Effector memory CD8-positive, alpha-beta T cell (primary cell): Measurements from ENCODE around the gene PDLIM5.
"Not testable (repeated sequence)": the region's sequence is repeated elsewhere in the genome, so short reads cannot be mapped to it uniquely, and the experiment has no call there.

Experiments
- ATAC-seq: fragments of 150-1000 bp; cut with Tn5 transposase; replicated peaks from 2 replicates; pipeline ENCODE4 v1.10.0; 2021; ENCODE audit warnings: mild to moderate bottlenecking, moderate library complexity
- DNase-seq, 3 experiments: peaks; one replicate each; pipeline ENCODE4 v3.0.0; 2021
- H3K27ac Mint-ChIP-seq, 2 donors: one replicate each; pipeline ENCODE4 v1.8.0; 2022; ENCODE audit warnings: mild to moderate bottlenecking in 2 of 2, mixed read lengths in 2 of 2, moderate library complexity in 2 of 2
- H3K27me3 Mint-ChIP-seq, 2 donors: one replicate each; pipeline ENCODE4 v1.8.0; 2022; ENCODE audit warnings: mixed read lengths in 2 of 2
- H3K36me3 Mint-ChIP-seq: one replicate; pipeline ENCODE4 v1.8.0; 2022; ENCODE audit warnings: mild to moderate bottlenecking, moderate library complexity, mixed read lengths; ENCODE audit not compliant: insufficient read depth
- H3K4me1 Mint-ChIP-seq, 2 donors: one replicate each; pipeline ENCODE4 v1.8.0; 2022; ENCODE audit warnings: low read depth in 2 of 2, mixed read lengths in 2 of 2
- H3K4me3 Mint-ChIP-seq, 2 donors: one replicate each; pipeline ENCODE4 v1.8.0; 2022; ENCODE audit warnings: mild to moderate bottlenecking in 2 of 2, mixed read lengths in 2 of 2, moderate library complexity in 2 of 2
- H3K9me3 Mint-ChIP-seq, 2 donors: one replicate each; pipeline ENCODE4 v1.8.0; 2022; ENCODE audit warnings: mixed read lengths in 2 of 2

PDLIM5 gene

DNA sequence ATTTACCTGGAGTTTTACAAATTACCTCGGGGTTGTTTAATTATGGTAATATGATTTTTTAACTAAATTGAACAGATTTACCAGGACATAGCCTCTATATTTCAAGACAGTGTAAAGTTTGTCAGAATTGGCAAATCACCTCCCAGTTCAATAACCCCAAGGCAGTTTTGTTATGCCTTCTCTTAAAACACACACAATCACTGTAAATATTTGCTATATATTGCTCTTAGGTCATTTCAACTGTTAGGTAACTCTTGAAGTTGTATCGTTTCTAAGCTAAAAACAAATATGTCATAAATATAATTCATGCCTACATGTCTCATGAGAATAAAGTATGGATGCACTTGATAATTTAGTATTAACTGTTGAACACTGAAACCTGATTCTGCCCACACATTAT is 24.1 kb downstream of the PDLIM5 start:
- Mint-ChIP-seq H3K9me3 (no peaks in the 10 kb centered on the region), H3K36me3 (no peaks in the 10 kb centered on the region), H3K27me3 (no peaks in the 10 kb centered on the region), H3K27ac (no peak overlapping the region), H3K4me1 (peaks cover 8 to 20% of the 10 kb centered on the region in 2 donors), H3K4me3 (no peak overlapping the region)
- ATAC-seq = no peak
- no peak for DNase-seq

GRCh38 chr4:94477227-94477626 is 25.5 kb downstream of the PDLIM5 start:
- Mint-ChIP-seq H3K4me3 (no peak overlapping the region), H3K27me3 (no peaks in the 10 kb centered on the region), H3K27ac (no peak overlapping the region), H3K9me3 (no peaks in the 10 kb centered on the region), H3K36me3 (no peaks in the 10 kb centered on the region), H3K4me1 (peaks cover 8 to 20% of the 10 kb centered on the region in 2 donors)
- DNase-seq (no peak), ATAC-seq (no peak)

DNA sequence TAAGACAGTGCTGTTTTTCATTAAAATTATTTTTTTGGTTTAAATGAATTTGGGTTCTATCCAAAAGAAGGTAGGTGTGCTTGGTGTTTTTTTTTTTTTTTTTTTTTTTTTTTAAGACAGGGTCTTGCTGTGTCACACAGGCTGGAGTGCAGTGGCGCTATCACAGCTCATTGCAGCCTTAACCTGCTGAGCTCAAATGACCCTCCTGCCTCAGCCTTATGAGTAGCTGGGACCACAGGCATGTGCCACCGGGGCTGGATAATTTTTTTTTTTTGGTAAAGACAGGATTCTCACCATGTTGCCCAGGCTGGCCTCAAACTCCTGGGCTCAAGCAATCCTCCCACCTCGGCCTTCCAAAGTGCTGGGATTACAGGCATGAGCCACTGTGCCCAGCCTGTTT is 27.1 kb downstream of the PDLIM5 start:
- H3K27me3 Mint-ChIP-seq, H3K27ac Mint-ChIP-seq, H3K4me3 Mint-ChIP-seq, ATAC-seq, DNase-seq, H3K9me3 Mint-ChIP-seq, H3K36me3 Mint-ChIP-seq: not testable (repeated sequence)
- peaks cover 6 to 17% of the 10 kb centered on the region in 2 donors for H3K4me1 Mint-ChIP-seq

GRCh38 chr4:94479358-94480141 is 27.8 kb downstream of the PDLIM5 start:
- ATAC-seq (no peak), DNase-seq (no peak)
- Mint-ChIP-seq H3K27ac (no peak overlapping the region), H3K4me1 (peaks cover 6 to 18% of the 10 kb centered on the region in 2 donors), H3K9me3 (no peaks in the 10 kb centered on the region), H3K36me3 (no peaks in the 10 kb centered on the region), H3K4me3 (no peak overlapping the region), H3K27me3 (no peaks in the 10 kb centered on the region)

GRCh38 chr4:94480362-94480951 is 28.7 kb downstream of the PDLIM5 start:
- Mint-ChIP-seq H3K27me3 (no peaks in the 10 kb centered on the region), H3K27ac (peak overlapping the region in 1 of 2 donors; percentile 36)

DNA sequence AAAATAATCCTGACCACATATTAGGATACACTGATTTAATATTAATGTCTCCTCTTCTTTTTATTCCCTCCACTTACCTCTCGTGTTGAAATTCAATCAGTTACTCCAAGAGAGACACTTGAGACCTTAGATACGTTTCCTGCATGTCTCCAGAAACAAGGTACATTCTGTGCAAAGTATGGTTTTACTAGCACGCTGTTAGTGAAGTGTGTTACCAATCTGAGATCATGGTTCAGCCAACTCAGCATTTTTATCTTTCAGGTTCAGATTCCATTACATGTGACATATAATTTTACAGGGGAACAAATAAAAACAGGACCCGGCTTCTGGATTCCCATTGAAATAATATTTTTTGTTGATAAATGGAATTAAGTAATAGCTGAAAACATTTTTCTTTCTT is 32.2 kb downstream of the PDLIM5 start:
- ATAC-seq (no peak), DNase-seq (no peak)
- Mint-ChIP-seq H3K4me1 (peaks cover 6 to 16% of the 10 kb centered on the region in 2 donors), H3K27me3 (no peaks in the 10 kb centered on the region), H3K4me3 (no peak overlapping the region), H3K9me3 (no peaks in the 10 kb centered on the region), H3K27ac (no peak overlapping the region), H3K36me3 (peaks cover 3% of the 10 kb centered on the region)

More at GRCh38 chr4:94480362-94480951, 28.7 kb downstream of the PDLIM5 start:
- H3K4me1 Mint-ChIP-seq = peaks cover 6 to 22% of the 10 kb centered on the region in 2 donors
- no peak overlapping the region for H3K4me3 Mint-ChIP-seq
- no peak for DNase-seq
- H3K9me3 Mint-ChIP-seq = no peaks in the 10 kb centered on the region
- ATAC-seq = no peak
- H3K36me3 Mint-ChIP-seq = peaks cover 3% of the 10 kb centered on the region

GRCh38 chr4:94484818-94485217 is 33.1 kb downstream of the PDLIM5 start:
- DNase-seq (no peak), ATAC-seq (no peak)
- H3K36me3 Mint-ChIP-seq = peaks cover 3% of the 10 kb centered on the region
- no peaks in the 10 kb centered on the region for H3K27me3 Mint-ChIP-seq
- H3K9me3 Mint-ChIP-seq = no peaks in the 10 kb centered on the region
- no peak overlapping the region for H3K4me3 Mint-ChIP-seq
- peak overlapping the region in 1 of 2 donors; percentile 10 for H3K27ac Mint-ChIP-seq
- peaks cover 5 to 10% of the 10 kb centered on the region in 2 donors for H3K4me1 Mint-ChIP-seq

DNA sequence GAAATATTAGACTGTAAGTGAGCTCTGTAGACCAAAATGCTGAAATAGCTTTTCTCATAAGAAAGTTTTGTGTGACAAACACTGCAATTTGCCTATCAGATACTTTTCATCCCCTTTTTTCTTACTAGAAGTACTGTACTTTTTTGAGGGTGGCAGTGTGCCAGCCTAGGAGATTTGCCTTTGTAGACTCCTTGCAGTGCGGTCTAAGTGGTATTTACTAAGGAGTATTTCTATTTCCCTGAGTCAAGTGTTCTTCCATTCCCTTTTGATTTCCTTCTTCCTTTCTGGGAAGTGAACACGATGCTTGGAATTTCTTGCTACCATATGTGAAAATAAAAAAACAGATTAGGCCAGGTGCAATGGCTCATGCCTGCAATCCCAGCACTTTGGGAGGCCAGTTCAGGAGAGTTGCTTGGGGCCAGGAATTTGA is 34.6 kb downstream of the PDLIM5 start:
- ATAC-seq (no peak), DNase-seq (no peak)

GRCh38 chr4:94488670-94489069 is 36.9 kb downstream of the PDLIM5 start:
- H3K36me3 Mint-ChIP-seq = peaks cover 3% of the 10 kb centered on the region

More for the DNA sequence above, 34.6 kb downstream of the PDLIM5 start:
- peaks cover 0 to 11% of the 10 kb centered on the region in 2 donors for H3K4me1 Mint-ChIP-seq
- no peak overlapping the region for H3K4me3 Mint-ChIP-seq
- no peak overlapping the region for H3K27ac Mint-ChIP-seq
- H3K36me3 Mint-ChIP-seq = peaks cover 3% of the 10 kb centered on the region
- H3K27me3 Mint-ChIP-seq = no peaks in the 10 kb centered on the region
- H3K9me3 Mint-ChIP-seq = no peaks in the 10 kb centered on the region

GRCh38 chr4:94489098-94489497 is 37.4 kb downstream of the PDLIM5 start:
- peaks cover 6% of the 10 kb centered on the region for H3K36me3 Mint-ChIP-seq
- peaks cover 0 to 12% of the 10 kb centered on the region in 2 donors for H3K4me1 Mint-ChIP-seq
- H3K27me3 Mint-ChIP-seq = no peaks in the 10 kb centered on the region
- H3K4me3 Mint-ChIP-seq = no peak overlapping the region
- H3K27ac Mint-ChIP-seq = no peak overlapping the region
- no peaks in the 10 kb centered on the region for H3K9me3 Mint-ChIP-seq
- ATAC-seq (no peak), DNase-seq (no peak)

More at GRCh38 chr4:94488670-94489069, 36.9 kb downstream of the PDLIM5 start:
- no peak for ATAC-seq
- no peaks in the 10 kb centered on the region for H3K9me3 Mint-ChIP-seq
- H3K4me3 Mint-ChIP-seq = no peak overlapping the region
- peaks cover 0 to 12% of the 10 kb centered on the region in 2 donors for H3K4me1 Mint-ChIP-seq
- H3K27me3 Mint-ChIP-seq = no peaks in the 10 kb centered on the region
- no peak for DNase-seq
- H3K27ac Mint-ChIP-seq = no peak overlapping the region

DNA sequence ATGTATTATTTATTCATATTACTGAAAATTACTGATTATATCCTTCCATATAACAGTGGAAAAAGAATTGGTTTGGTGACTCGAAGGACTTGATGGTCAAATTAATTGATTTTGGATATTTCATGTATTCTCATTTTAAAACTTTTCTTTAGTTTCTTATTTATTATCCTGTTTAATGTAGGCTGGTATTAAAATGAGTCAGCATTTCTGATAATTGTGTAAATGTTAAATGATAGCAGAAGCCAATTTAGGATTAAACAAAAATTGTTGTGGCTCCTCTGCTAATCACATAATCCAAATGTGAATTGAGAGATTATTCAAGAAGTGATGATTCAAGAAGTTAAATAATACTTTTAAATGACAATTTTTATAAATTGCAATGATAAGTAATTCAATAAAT is 38.7 kb downstream of the PDLIM5 start:
- Mint-ChIP-seq H3K4me1 (peaks cover 0 to 7% of the 10 kb centered on the region in 2 donors), H3K4me3 (no peak overlapping the region), H3K36me3 (peaks cover 3% of the 10 kb centered on the region), H3K9me3 (no peaks in the 10 kb centered on the region), H3K27me3 (no peaks in the 10 kb centered on the region), H3K27ac (no peak overlapping the region)
- ATAC-seq = no peak
- DNase-seq = no peak

DNA sequence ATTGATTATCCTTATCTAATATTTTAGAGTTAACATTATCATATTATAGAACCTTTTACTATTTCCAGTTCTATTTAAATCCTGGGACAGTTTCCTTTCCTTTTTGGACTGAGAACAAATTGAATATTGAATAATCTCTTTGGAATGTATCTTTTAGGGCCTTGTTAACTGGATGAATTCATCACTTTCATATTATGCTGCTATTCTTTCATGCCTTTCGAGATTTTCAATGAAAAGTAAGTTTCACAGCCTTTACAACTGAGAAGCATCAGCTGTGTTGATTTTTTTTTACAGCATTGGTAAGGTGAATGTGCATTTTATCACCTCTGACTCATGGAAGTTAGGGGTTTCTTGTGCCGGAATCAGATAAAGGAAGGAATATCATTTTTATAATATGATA is 39.6 kb downstream of the PDLIM5 start:
- DNase-seq (no peak), ATAC-seq (no peak)
- Mint-ChIP-seq H3K4me3 (no peak overlapping the region), H3K27me3 (no peaks in the 10 kb centered on the region), H3K9me3 (no peaks in the 10 kb centered on the region), H3K4me1 (peaks cover 0 to 7% of the 10 kb centered on the region in 2 donors), H3K27ac (peak overlapping the region; percentile 13 to 64), H3K36me3 (peaks cover 3% of the 10 kb centered on the region)

DNA sequence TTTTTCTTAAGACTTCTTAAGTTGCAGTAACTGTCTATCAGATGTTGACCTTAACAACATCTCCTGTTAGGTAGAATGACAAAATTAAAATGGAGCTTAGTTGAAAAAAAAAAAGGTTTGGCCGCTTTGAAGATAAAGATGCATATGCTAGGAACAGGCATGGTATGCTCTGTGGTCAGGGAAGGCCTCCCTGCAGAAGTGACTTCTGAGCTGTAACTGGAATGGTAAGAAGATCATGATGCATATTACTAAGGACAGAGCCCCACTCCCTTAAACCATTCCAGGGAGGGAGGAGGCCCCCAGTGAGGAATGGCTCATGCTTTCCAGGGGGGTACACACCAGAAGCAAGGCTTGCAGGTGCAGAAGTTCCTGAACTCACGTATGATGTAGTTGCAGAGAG is 43.7 kb downstream of the PDLIM5 start:
- no peak for DNase-seq
- Mint-ChIP-seq H3K4me3 (no peak overlapping the region), H3K9me3 (no peaks in the 10 kb centered on the region), H3K4me1 (peaks cover 0 to 3% of the 10 kb centered on the region in 2 donors), H3K36me3 (peaks cover 3% of the 10 kb centered on the region), H3K27me3 (no peaks in the 10 kb centered on the region), H3K27ac (no peak overlapping the region)
- ATAC-seq = no peak

GRCh38 chr4:94497690-94498089 is 45.9 kb downstream of the PDLIM5 start:
- ATAC-seq (no peak), DNase-seq (no peak)
- Mint-ChIP-seq H3K4me1 (peaks cover 0 to 5% of the 10 kb centered on the region in 2 donors), H3K4me3 (no peak overlapping the region), H3K9me3 (no peaks in the 10 kb centered on the region), H3K27ac (no peak overlapping the region), H3K36me3 (peaks cover 3% of the 10 kb centered on the region), H3K27me3 (no peaks in the 10 kb centered on the region)
